ENCODE measurements around the gene CIAO1. TPM values are rescaled to one million over a fixed set of nuclear protein-coding genes. Genes with fewer than 3 reads are reported as not detected.

The CIAO1 gene
- total and polyA plus RNA-seq, 4 donors: 43.0 to 80.4 (median 47.0) TPM

DNA sequence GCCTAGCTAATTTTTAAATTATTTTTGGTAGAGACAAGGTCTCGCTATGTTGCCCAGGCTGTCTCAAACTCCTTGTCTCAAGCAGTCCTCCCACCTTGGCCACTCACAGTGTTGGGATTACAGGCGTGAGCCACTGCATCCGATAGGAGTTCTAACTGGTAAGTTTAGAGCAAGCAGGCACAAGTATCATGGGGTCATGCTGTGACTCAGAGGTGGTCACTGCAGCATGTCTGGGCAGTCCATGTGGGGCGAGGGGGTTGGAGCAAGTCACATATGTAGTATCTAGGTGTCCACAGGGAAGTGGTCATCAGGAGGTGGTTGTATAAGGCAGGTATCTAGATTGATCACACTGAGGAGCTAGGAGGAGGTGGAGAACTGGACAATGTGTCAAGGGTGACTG, 34.7 kb upstream of the CIAO1 start (continued):
- TF ChIP-seq, protein P1, sequence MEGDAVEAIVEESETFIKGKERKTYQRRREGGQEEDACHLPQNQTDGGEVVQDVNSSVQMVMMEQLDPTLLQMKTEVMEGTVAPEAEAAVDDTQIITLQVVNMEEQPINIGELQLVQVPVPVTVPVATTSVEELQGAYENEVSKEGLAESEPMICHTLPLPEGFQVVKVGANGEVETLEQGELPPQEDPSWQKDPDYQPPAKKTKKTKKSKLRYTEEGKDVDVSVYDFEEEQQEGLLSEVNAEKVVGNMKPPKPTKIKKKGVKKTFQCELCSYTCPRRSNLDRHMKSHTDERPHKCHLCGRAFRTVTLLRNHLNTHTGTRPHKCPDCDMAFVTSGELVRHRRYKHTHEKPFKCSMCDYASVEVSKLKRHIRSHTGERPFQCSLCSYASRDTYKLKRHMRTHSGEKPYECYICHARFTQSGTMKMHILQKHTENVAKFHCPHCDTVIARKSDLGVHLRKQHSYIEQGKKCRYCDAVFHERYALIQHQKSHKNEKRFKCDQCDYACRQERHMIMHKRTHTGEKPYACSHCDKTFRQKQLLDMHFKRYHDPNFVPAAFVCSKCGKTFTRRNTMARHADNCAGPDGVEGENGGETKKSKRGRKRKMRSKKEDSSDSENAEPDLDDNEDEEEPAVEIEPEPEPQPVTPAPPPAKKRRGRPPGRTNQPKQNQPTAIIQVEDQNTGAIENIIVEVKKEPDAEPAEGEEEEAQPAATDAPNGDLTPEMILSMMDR (IDR thresholded peaks at IDR 0.05; ENCODE audit: low read depth, low read length, missing input control): no peak
- TF ChIP-seq TAF1 (conservative IDR thresholded peaks at IDR 0.05) (no peak), JUND (IDR thresholded peaks at IDR 0.05) (no peak), FOXA2 (IDR thresholded peaks at IDR 0.05) (no peak), EGR1 (IDR thresholded peaks at IDR 0.05; ENCODE audit: low read depth in 2 of 2) (no peak)

DNA sequence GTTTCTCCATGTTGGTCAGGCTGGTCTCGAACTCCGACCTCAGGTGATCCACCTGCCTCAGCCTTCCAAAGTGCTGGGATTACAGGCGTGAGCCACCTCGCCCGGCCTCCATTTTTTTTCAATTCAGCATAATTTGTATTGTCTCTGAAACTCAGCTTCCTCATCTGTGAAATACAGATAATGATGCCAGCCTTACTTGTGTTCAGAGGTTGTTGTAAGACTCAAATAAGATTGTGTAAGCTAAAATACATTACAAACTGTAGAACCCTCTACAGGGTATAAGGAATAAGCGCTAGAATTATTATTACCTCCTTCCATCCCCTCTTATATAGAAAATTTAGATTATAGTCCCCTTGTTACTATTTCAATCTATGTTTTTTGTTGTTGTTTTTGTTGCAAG, 32.6 kb upstream of the CIAO1 start:
- no peak overlapping the region for H3K4me3 ChIP-seq (ENCODE audit: low read depth in 1 of 3, low read length in 3 of 3)
- 92% methylated on average over 6 of the region's 6 CpGs for WGBS

DNA sequence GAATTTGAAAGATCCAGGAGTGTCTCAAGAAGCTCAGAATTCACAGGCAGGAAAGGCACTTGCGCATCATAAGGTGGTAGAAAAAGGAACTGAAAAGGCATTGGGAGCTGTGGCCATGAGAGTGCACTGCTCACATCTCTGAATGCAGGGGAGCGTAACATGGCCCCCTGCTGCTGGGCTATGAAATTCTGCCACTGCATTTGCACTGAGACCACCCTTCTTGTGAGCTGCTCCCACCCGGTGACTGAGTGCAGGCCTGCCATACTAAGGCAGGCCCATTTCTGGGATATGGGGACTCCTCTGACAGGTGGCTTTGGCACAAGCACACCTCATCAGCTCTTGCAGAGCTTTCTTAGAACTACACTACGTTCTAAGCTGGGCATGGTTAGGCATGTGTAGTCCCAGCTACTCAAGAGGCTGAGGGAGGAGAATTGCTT, 32.1 kb upstream of the CIAO1 start:
- no peak overlapping the region for H3K9ac ChIP-seq (ENCODE audit: low read depth in 1 of 2, low read length in 2 of 2)
- no peak overlapping the region for H3K27ac ChIP-seq (ENCODE audit: low read depth in 1 of 2, low read length in 2 of 2)
- H3K36me3 ChIP-seq (ENCODE audit: control insufficient read depth in 4 of 4, insufficient read depth in 3 of 4, low read depth in 1 of 4, low read length in 3 of 4): peaks cover 0 to 3% (median 0%) of the 10 kb centered on the region in 4 donors
- TF ChIP-seq, protein P2, sequence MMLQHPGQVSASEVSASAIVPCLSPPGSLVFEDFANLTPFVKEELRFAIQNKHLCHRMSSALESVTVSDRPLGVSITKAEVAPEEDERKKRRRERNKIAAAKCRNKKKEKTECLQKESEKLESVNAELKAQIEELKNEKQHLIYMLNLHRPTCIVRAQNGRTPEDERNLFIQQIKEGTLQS (IDR thresholded peaks at IDR 0.05): no peak
- TF ChIP-seq, protein P3, sequence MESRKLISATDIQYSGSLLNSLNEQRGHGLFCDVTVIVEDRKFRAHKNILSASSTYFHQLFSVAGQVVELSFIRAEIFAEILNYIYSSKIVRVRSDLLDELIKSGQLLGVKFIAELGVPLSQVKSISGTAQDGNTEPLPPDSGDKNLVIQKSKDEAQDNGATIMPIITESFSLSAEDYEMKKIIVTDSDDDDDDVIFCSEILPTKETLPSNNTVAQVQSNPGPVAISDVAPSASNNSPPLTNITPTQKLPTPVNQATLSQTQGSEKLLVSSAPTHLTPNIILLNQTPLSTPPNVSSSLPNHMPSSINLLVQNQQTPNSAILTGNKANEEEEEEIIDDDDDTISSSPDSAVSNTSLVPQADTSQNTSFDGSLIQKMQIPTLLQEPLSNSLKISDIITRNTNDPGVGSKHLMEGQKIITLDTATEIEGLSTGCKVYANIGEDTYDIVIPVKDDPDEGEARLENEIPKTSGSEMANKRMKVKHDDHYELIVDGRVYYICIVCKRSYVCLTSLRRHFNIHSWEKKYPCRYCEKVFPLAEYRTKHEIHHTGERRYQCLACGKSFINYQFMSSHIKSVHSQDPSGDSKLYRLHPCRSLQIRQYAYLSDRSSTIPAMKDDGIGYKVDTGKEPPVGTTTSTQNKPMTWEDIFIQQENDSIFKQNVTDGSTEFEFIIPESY (IDR thresholded peaks at IDR 0.05): no peak
- TF ChIP-seq RAD21 (IDR thresholded peaks at IDR 0.05): no peak
- TF ChIP-seq HNF4A (conservative IDR thresholded peaks at IDR 0.05): no peak
- TF ChIP-seq, protein P4, sequence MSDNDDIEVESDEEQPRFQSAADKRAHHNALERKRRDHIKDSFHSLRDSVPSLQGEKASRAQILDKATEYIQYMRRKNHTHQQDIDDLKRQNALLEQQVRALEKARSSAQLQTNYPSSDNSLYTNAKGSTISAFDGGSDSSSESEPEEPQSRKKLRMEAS (IDR thresholded peaks at IDR 0.05): no peak
- no peak for TF ChIP-seq YY1 (IDR thresholded peaks at IDR 0.05)
- TF ChIP-seq SP1 (IDR thresholded peaks at IDR 0.05): no peak
- TF ChIP-seq FOXA2 (IDR thresholded peaks at IDR 0.05): no peak
- no peak for TF ChIP-seq HNF4G (IDR thresholded peaks at IDR 0.05)
- TF ChIP-seq EGR1 (IDR thresholded peaks at IDR 0.05; ENCODE audit: low read depth in 2 of 2): no peak
- TF ChIP-seq FOXA1 (IDR thresholded peaks at IDR 0.05): no peak
- no peak for TF ChIP-seq JUND (IDR thresholded peaks at IDR 0.05)
- TF ChIP-seq TAF1 (conservative IDR thresholded peaks at IDR 0.05): no peak
- H3K27me3 ChIP-seq (ENCODE audit: control insufficient read depth in 4 of 4, insufficient read depth in 4 of 4, low read length in 3 of 4): no peaks in the 10 kb centered on the region
- H3K9me3 ChIP-seq (ENCODE audit: control insufficient read depth in 4 of 4, low read length in 3 of 4): no peaks in the 10 kb centered on the region
- no peak overlapping the region for H3K4me3 ChIP-seq (ENCODE audit: low read depth in 1 of 3, low read length in 3 of 3)
- H3K4me1 ChIP-seq (ENCODE audit: control insufficient read depth in 4 of 4, insufficient read depth in 4 of 4, low read length in 3 of 4): no peaks in the 10 kb centered on the region
- 88% methylated on average over 4 of the region's 4 CpGs for WGBS
- DNase-seq (ENCODE audit: low spot score): no peak

More for the DNA sequence above, 32.6 kb upstream of the CIAO1 start:
- Histone ChIP-seq H3K27ac (ENCODE audit: low read depth in 1 of 2, low read length in 2 of 2) (no peak overlapping the region), H3K9ac (ENCODE audit: low read depth in 1 of 2, low read length in 2 of 2) (no peak overlapping the region), H3K27me3 (ENCODE audit: control insufficient read depth in 4 of 4, insufficient read depth in 4 of 4, low read length in 3 of 4) (no peaks in the 10 kb centered on the region), H3K36me3 (ENCODE audit: control insufficient read depth in 4 of 4, insufficient read depth in 3 of 4, low read depth in 1 of 4, low read length in 3 of 4) (peaks cover 0 to 3% (median 0%) of the 10 kb centered on the region in 4 donors), H3K4me1 (ENCODE audit: control insufficient read depth in 4 of 4, insufficient read depth in 4 of 4, low read length in 3 of 4) (no peaks in the 10 kb centered on the region), H3K9me3 (ENCODE audit: control insufficient read depth in 4 of 4, low read length in 3 of 4) (no peaks in the 10 kb centered on the region)
- DNase-seq (ENCODE audit: low spot score): no peak
- no peak for TF ChIP-seq EGR1 (IDR thresholded peaks at IDR 0.05; ENCODE audit: low read depth in 2 of 2)
- TF ChIP-seq, protein P1 (IDR thresholded peaks at IDR 0.05; ENCODE audit: low read depth, low read length, missing input control): no peak
- no peak for TF ChIP-seq HNF4G (IDR thresholded peaks at IDR 0.05)
- TF ChIP-seq TAF1 (conservative IDR thresholded peaks at IDR 0.05): no peak

Data from liver (tissue), 9 donors.